ENCODE data around the gene RFTN2. TPM values are rescaled to one million over a fixed set of nuclear protein-coding genes. Genes with fewer than 3 reads are reported as not detected.

Gene RFTN2
- total and polyA plus RNA-seq, 8 donors = 0.45 to 13.3 (median 2.1) TPM

DNA sequence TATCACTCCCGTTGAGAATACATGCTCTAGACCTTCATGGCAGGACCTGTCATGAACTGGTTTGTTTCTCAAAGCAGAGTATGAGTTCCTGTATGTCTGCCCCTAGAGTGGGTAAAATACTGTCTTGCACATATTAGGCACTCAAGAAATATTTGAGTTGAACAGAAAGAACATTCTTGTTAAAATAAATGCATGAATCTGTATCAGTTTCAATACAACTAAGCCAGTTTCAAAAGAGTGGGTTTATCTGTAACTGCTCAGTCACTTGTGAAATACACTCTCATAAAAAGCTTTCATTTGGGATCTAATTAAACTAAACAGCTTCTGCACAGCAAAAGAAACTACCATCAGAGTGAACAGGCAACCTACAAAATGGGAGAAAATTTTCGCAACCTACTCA lies 69.2 kb downstream of the RFTN2 start:
- intact Hi-C loops (cut with DNase I; ENCODE audit: low total_unique reads) = no loop called here
- Histone ChIP-seq H3K4me1 (no peaks in the 10 kb centered on the region), H3K27ac (no peak overlapping the region), H3K27me3 (no peaks in the 10 kb centered on the region), H3K9me3 (no peaks in the 10 kb centered on the region), H3K36me3 (no peaks in the 10 kb centered on the region), H3K4me3 (no peak overlapping the region)
- TF ChIP-seq EP300 (IDR thresholded peaks at IDR 0.05) (no peak), POLR2AphosphoS5 (IDR thresholded peaks at IDR 0.05) (no peak), POLR2A (IDR thresholded peaks at IDR 0.05) (no peak), CTCF (IDR thresholded peaks at IDR 0.05) (no peak)
- 86 to 100% (median 87%) methylated on average over 1 to 2 of the region's 2 CpGs for WGBS, 5 donors
- no peak for DNase-seq

DNA sequence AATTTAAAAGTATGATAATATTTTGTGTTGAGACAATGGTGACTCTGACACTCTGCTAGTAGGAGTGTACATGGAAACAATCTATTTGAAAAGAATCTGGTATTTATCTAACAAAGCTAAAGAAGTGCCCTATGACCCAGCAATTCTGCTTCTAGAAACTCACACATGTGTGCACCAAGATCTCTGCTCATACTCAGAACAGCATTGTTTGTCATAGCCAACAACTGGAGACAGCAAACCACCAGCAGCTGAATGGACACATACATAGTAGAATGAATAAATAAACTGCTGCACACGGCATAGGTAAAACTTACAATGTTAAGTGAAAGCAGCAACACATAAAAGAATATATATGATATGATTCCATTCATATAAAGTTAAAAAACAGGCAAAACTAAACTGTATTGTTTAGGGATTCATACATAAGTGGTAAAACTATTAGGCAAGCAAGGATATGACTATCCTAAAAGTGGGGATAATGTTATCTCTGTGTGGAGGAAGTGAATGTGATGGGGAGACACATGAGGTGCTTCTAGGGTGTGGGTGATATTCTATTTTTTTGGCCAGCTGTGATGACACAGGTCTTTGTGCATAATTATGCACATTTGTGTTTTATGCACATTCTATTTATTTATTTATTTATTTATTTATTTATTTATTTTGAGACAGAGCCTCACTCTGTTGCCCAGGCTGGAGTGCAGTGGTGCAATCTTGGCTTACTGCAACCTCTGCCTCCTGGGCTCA lies 71.1 kb downstream of the RFTN2 start:
- intact Hi-C loops (cut with DNase I; ENCODE audit: low total_unique reads) = no loop called here
- H3K4me1 ChIP-seq = peaks cover 0 to 7% (median under 1%) of the 10 kb centered on the region in 4 donors
- DNase-seq = no peak
- H3K36me3 ChIP-seq = no peaks in the 10 kb centered on the region
- no peaks in the 10 kb centered on the region for H3K27me3 ChIP-seq
- TF ChIP-seq POLR2AphosphoS5 (IDR thresholded peaks at IDR 0.05) (no peak), CTCF (IDR thresholded peaks at IDR 0.05) (no peak), POLR2A (IDR thresholded peaks at IDR 0.05) (no peak), EP300 (IDR thresholded peaks at IDR 0.05) (no peak)
- H3K27ac ChIP-seq = no peak overlapping the region
- H3K4me3 ChIP-seq = no peak overlapping the region
- H3K9me3 ChIP-seq = no peaks in the 10 kb centered on the region
- whole genome bisulfite sequencing, 5 donors = 18 to 46% (median 29%) methylated on average over 1 of the region's 1 CpG

DNA sequence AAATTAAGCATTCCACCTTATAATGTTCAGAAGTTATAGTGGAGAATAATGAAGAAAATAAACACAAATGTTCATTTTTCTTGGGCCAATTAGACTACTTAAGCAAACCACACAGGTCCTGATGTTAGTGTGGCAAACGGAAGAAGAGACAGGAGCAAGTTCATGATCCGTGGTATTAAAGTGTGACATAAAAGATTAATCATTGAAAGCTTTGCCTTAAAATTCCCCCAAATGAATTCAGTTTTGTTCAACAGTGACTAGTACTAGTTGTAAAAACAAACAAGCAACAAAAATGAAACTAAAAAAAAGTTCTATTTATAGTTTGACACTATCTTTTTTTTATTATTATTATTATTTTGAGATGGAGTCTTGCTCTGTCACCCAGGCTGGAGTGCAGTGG lies 73.7 kb downstream of the RFTN2 start:
- Histone ChIP-seq H3K4me3 (no peak overlapping the region), H3K4me1 (peaks cover 0 to 9% (median 2%) of the 10 kb centered on the region in 4 donors), H3K27ac (no peak overlapping the region), H3K27me3 (no peaks in the 10 kb centered on the region), H3K9me3 (no peaks in the 10 kb centered on the region), H3K36me3 (no peaks in the 10 kb centered on the region)
- no peak for DNase-seq
- intact Hi-C loops (cut with DNase I; ENCODE audit: low total_unique reads) = no loop called here
- TF ChIP-seq POLR2AphosphoS5 (IDR thresholded peaks at IDR 0.05) (no peak), POLR2A (IDR thresholded peaks at IDR 0.05) (no peak), EP300 (IDR thresholded peaks at IDR 0.05) (no peak), CTCF (IDR thresholded peaks at IDR 0.05) (no peak)
- WGBS, 5 donors = 46 to 81% (median 76%) methylated on average over 2 of the region's 2 CpGs

- WGBS, 5 donors = 91 to 96% (median 92%) methylated on average over 5 of the region's 5 CpGs
- H3K36me3 ChIP-seq = no peaks in the 10 kb centered on the region
- intact Hi-C loops (cut with DNase I; ENCODE audit: low total_unique reads) = no loop called here
These were observed 75.1 kb downstream of the RFTN2 start for GRCh38 chr2:197600306-197600705.

More at GRCh38 chr2:197600306-197600705, 75.1 kb downstream of the RFTN2 start:
- TF ChIP-seq POLR2A (IDR thresholded peaks at IDR 0.05) (no peak), CTCF (IDR thresholded peaks at IDR 0.05) (no peak), POLR2AphosphoS5 (IDR thresholded peaks at IDR 0.05) (no peak), EP300 (IDR thresholded peaks at IDR 0.05) (no peak)
- H3K27me3 ChIP-seq = no peaks in the 10 kb centered on the region
- H3K4me3 ChIP-seq = no peak overlapping the region
- H3K4me1 ChIP-seq = peaks cover 0 to 9% (median 2%) of the 10 kb centered on the region in 4 donors
- DNase-seq = no peak
- H3K9me3 ChIP-seq = no peaks in the 10 kb centered on the region
- no peak overlapping the region for H3K27ac ChIP-seq
